Lower lobe of right lung (tissue), 2 donors: ENCODE data around the gene LRP6. TPM values are rescaled to one million over a fixed set of nuclear protein-coding genes. Genes with fewer than 3 reads are reported as not detected.

Experiments
- ATAC-seq, 2 donors: fragments of 200-7000 bp; cut with Tn5 transposase; one replicate each; pipeline ENCODE4 v1.9.1; 2020 to 2022; ENCODE audit warnings: mild to moderate bottlenecking in 2 of 2, moderate library complexity in 2 of 2
- DNase-seq: peaks from one replicate; pipeline ENCODE4 v3.0.0-alpha.2; 2020
- H3K27ac ChIP-seq: fragments of 200-600 bp; one replicate; pipeline ENCODE4 v1.8.0; 2022
- H3K27me3 ChIP-seq: fragments of 200-600 bp; one replicate; pipeline ENCODE4 v1.8.0; 2022; ENCODE audit warnings: low read depth
- H3K36me3 ChIP-seq: fragments of 200-600 bp; one replicate; pipeline ENCODE4 v1.8.0; 2022; ENCODE audit warnings: mild to moderate bottlenecking
- H3K4me1 ChIP-seq: fragments of 200-600 bp; one replicate; pipeline ENCODE4 v1.8.0; 2022
- H3K4me3 ChIP-seq: fragments of 200-600 bp; one replicate; pipeline ENCODE4 v1.8.0; 2022; ENCODE audit warnings: mild to moderate bottlenecking
- H3K9me3 ChIP-seq: fragments of 200-600 bp; one replicate; pipeline ENCODE4 v1.8.0; 2022
- intact Hi-C: fragments of 100-400 bp; cut with DNase I; formaldehyde crosslinking; loops from one replicate; pipeline ENCODE4 v1.11.0; 2022
- total RNA-seq: library from RNA; stranded (reverse); fragmentation: NEBNext Ultra II Directional; extraction: Animal tissue kit (Norgen Biotek cat#: 25700); gene quantifications from one replicate; pipeline ENCODE4 v1.2.1, GENCODE V29; 2021
- TF ChIP-seq, protein P1 (sequence below): fragments of 200-600 bp; IDR thresholded peaks from one replicate; pipeline ENCODE4 v1.8.0; 2022; ENCODE audit warnings: antibody characterized with exemption, mild to moderate bottlenecking
- donor health status: DM: no; HTN: yes; CAD: no; lungs with severe emphysema.

LRP6 gene
- total RNA-seq, 1 donor from 2014 or later, result 47.4 TPM

DNA sequence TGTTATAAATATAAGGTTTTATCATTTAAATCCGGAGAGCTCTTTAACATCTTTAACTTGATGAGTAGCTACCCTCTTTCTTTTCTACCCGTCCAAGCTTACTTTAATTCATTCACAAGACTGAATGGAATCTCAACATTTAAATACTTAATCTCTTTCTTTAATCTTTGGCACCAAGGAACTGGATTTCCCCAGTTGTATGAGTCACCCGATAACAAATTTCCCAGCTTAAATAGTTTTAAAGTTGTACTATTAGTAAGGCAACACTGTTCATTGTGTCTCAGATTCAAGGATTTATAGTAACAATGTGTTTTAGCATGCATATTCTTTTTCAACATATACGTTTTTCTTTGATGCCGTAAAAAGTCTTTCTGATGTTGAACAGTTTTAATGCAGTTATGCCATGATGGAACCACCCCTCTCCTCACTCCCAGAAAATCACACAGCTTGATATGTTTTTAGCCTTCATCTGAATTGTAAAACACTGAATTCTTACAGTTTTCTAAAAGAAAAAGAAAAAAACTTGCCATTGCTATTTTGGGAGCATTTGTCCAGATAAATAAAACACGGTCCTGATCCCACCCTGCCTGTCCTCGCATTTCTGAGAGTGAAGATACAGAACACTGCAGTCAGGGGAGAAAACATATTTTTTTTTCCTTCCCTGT, 16.0 kb upstream of the LRP6 start:
- no peak for DNase-seq
- H3K4me3 ChIP-seq, result no peak overlapping the region
- H3K36me3 ChIP-seq, result no peaks in the 10 kb centered on the region
- TF ChIP-seq, protein P1, sequence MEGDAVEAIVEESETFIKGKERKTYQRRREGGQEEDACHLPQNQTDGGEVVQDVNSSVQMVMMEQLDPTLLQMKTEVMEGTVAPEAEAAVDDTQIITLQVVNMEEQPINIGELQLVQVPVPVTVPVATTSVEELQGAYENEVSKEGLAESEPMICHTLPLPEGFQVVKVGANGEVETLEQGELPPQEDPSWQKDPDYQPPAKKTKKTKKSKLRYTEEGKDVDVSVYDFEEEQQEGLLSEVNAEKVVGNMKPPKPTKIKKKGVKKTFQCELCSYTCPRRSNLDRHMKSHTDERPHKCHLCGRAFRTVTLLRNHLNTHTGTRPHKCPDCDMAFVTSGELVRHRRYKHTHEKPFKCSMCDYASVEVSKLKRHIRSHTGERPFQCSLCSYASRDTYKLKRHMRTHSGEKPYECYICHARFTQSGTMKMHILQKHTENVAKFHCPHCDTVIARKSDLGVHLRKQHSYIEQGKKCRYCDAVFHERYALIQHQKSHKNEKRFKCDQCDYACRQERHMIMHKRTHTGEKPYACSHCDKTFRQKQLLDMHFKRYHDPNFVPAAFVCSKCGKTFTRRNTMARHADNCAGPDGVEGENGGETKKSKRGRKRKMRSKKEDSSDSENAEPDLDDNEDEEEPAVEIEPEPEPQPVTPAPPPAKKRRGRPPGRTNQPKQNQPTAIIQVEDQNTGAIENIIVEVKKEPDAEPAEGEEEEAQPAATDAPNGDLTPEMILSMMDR, result no peak
- peak in 1 of 2 donors; percentile 72 for ATAC-seq
- no peaks in the 10 kb centered on the region for H3K9me3 ChIP-seq
- intact Hi-C loops, result no loop called here
- H3K27me3 ChIP-seq, result no peaks in the 10 kb centered on the region
- H3K4me1 ChIP-seq, result peaks cover 13% of the 10 kb centered on the region
- no peak overlapping the region for H3K27ac ChIP-seq

DNA sequence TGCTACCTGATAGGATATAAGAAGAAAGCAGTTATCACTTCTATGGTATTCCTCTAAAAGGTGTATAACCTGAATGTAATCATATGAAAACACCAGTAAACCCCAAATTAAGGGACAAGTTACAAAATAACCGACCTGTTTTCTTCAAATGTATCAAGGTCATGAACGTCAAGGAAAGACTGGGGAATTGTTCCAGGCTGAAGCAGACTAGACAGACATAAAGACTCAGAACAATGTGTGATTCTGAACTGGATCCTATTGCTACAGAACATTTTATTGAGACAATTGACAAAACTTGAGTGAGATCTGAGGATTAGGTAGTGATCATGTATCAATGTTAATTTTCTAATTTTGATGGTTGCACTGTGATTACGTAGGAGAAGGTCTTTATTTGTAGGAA, 15.4 kb upstream of the LRP6 start:
- intact Hi-C loops, result no loop called here
- Histone ChIP-seq H3K27me3 (no peaks in the 10 kb centered on the region), H3K27ac (no peak overlapping the region), H3K9me3 (no peaks in the 10 kb centered on the region), H3K4me3 (no peak overlapping the region), H3K4me1 (peaks cover 13% of the 10 kb centered on the region), H3K36me3 (no peaks in the 10 kb centered on the region)
- ATAC-seq (no peak), DNase-seq (no peak)
- TF ChIP-seq, protein P1, result no peak

DNA sequence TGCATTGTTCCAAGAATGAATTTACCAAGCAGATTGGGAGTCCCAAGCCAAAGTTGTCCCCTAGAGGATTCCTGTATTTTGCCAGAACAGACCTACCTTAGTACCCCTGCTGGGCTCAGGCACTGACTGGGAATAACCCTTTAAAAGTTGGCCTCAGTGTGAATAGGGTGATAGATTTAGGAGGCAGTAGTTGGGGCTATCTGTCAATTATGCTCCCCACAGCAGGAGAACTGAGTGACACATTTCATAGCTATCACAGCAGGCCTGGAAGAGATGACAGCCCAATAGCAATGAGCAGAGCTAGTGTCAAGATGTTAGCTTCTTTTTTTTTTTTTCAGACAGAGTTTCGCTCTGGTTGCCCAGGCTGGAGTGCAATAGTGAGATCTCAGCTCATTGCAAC, 14.3 kb upstream of the LRP6 start:
- peaks cover 13% of the 10 kb centered on the region for H3K4me1 ChIP-seq
- DNase-seq, result no peak
- H3K36me3 ChIP-seq, result no peaks in the 10 kb centered on the region
- no peak for ATAC-seq
- intact Hi-C loops, result no loop called here
- H3K9me3 ChIP-seq, result no peaks in the 10 kb centered on the region
- no peak overlapping the region for H3K4me3 ChIP-seq
- TF ChIP-seq, protein P1, result no peak
- no peaks in the 10 kb centered on the region for H3K27me3 ChIP-seq
- no peak overlapping the region for H3K27ac ChIP-seq

DNA sequence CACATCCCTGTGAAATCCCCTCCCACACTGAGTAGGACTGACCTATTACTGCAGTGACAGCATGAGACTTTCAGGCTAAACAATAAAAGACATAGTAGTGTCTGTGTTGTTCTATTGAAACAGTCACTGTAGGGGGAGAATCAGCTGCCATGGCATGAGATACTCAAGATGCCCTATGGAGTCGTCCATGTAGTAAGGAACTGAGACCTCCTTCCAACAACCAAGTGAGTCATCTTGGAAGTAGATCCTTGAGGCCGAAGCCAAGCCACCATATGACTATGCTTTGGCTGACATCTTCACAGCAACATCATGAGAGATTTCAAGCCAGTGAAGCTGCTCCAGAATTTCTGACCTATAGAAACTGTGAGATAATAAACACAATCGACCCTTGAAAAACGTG, 12.1 kb upstream of the LRP6 start:
- no peaks in the 10 kb centered on the region for H3K27me3 ChIP-seq
- no peak overlapping the region for H3K27ac ChIP-seq
- intact Hi-C loops, result no loop called here
- TF ChIP-seq, protein P1, result no peak
- H3K4me1 ChIP-seq, result peaks cover 13% of the 10 kb centered on the region
- no peak for ATAC-seq
- no peaks in the 10 kb centered on the region for H3K36me3 ChIP-seq
- H3K9me3 ChIP-seq, result no peaks in the 10 kb centered on the region
- DNase-seq, result no peak
- H3K4me3 ChIP-seq, result no peak overlapping the region

DNA sequence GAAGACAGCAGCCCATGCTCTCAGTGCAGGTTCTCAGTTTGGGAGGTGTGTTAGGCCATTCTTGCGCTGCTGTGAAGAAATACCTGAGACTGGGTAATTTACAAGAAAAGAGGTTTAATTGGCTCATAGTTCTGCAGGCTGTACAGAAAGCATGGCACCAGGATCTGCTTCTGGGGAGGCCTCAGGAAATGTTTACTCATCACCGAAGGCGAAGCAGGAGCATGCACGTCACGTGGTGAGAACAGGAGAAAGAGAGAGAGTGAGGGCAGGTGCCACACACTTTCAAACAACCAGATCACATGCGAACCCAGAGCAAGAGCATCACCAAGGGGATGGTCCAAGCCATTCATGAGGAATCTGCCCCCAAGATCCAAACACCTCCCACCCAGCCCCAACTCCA, 9.0 kb upstream of the LRP6 start:
- Histone ChIP-seq H3K27me3 (no peaks in the 10 kb centered on the region), H3K4me3 (no peak overlapping the region), H3K27ac (no peak overlapping the region), H3K4me1 (no peaks in the 10 kb centered on the region), H3K36me3 (no peaks in the 10 kb centered on the region), H3K9me3 (no peaks in the 10 kb centered on the region)
- TF ChIP-seq, protein P1, result no peak
- DNase-seq, result no peak
- intact Hi-C loops, result no loop called here
- ATAC-seq, result no peak
